COLO829 (cell line): Measurements from ENCODE around the gene WFDC11.
"Not testable (repeated sequence)": the region's sequence is repeated elsewhere in the genome, so short reads cannot be mapped to it uniquely, and the experiment has no call there.

Experiments used
- DNase-seq: peaks from one replicate; pipeline ENCODE4 v3.0.0; 2012; ENCODE audit warnings: low spot score

WFDC11 gene

GRCh38 chr20:45670139-45670538, at the start of gene WFDC11:
Gene WFDC11 (minus strand): TSS chr20:45670239. CDS start chr20:45650600, 19,639 bp downstream.
- no peak for DNase-seq

GRCh38 chr20:45716141-45716688, 46.2 kb upstream of the WFDC11 start:
- not testable (repeated sequence) for DNase-seq

GRCh38 chr20:45704969-45705637, 35.1 kb upstream of the WFDC11 start, which contains the start of gene WFDC10B:
Gene WFDC10B (minus strand): TSS chr20:45705019. CDS start chr20:45685992, 19,027 bp downstream.
- DNase-seq = no peak

- DNase-seq = no peak
These were observed 31.8 kb upstream of the WFDC11 start, which contains the start of gene WFDC13 for GRCh38 chr20:45701873-45702272. Gene WFDC13 (plus strand): TSS chr20:45702038. CDS start chr20:45702124, 86 bp downstream.

GRCh38 chr20:45701104-45701503, 31.1 kb upstream of the WFDC11 start:
- no peak for DNase-seq

GRCh38 chr20:45695496-45695895, 25.5 kb upstream of the WFDC11 start:
- no peak for DNase-seq

- not testable (repeated sequence) for DNase-seq
These were observed 23.3 kb upstream of the WFDC11 start for GRCh38 chr20:45693346-45693745.

GRCh38 chr20:45685896-45686295, 15.9 kb upstream of the WFDC11 start:
- no peak for DNase-seq

- no peak for DNase-seq
These were observed 9.6 kb upstream of the WFDC11 start for GRCh38 chr20:45679650-45680049.

- no peak for DNase-seq
These were observed 2.7 kb upstream of the WFDC11 start for GRCh38 chr20:45672765-45673164.

GRCh38 chr20:45657038-45657437, 13.0 kb downstream of the WFDC11 start:
- DNase-seq = not testable (repeated sequence)

GRCh38 chr20:45651726-45652125, 18.3 kb downstream of the WFDC11 start:
- DNase-seq = not testable (repeated sequence)

GRCh38 chr20:45649312-45649863, 20.7 kb downstream of the WFDC11 start:
- DNase-seq = no peak

GRCh38 chr20:45647441-45648050, 22.5 kb downstream of the WFDC11 start:
- DNase-seq = no peak

- no peak for DNase-seq
These were observed 23.2 kb downstream of the WFDC11 start for GRCh38 chr20:45646875-45647274.

- DNase-seq = not testable (repeated sequence)
These were observed 24.2 kb downstream of the WFDC11 start for GRCh38 chr20:45645869-45646268.

GRCh38 chr20:45641076-45641475, 29.0 kb downstream of the WFDC11 start:
- not testable (repeated sequence) for DNase-seq

GRCh38 chr20:45639687-45640086, 30.4 kb downstream of the WFDC11 start:
- no peak for DNase-seq

- no peak for DNase-seq
These were observed 33.5 kb downstream of the WFDC11 start for GRCh38 chr20:45636513-45636912.

- DNase-seq = no peak
These were observed 38.9 kb downstream of the WFDC11 start, which contains the start of gene WFDC9 for GRCh38 chr20:45631184-45631583. Gene WFDC9 (minus strand): TSS chr20:45631284. CDS start chr20:45610181, 21,103 bp downstream.

- no peak for DNase-seq
These were observed 39.7 kb downstream of the WFDC11 start for GRCh38 chr20:45630371-45630770.

GRCh38 chr20:45629496-45630100, 40.4 kb downstream of the WFDC11 start, which contains the start of gene WFDC10A:
Gene WFDC10A (plus strand): TSS chr20:45629739. CDS start chr20:45629814, 75 bp downstream.
- peak; percentile 88 for DNase-seq
